HuH-7 (cell line): ENCODE measurements around the gene SIRT7.

Experiments
- DNase-seq: peaks from one replicate; pipeline ENCODE4 v3.0.0; 2011; ENCODE audit warnings: low spot score

SIRT7 gene

DNA sequence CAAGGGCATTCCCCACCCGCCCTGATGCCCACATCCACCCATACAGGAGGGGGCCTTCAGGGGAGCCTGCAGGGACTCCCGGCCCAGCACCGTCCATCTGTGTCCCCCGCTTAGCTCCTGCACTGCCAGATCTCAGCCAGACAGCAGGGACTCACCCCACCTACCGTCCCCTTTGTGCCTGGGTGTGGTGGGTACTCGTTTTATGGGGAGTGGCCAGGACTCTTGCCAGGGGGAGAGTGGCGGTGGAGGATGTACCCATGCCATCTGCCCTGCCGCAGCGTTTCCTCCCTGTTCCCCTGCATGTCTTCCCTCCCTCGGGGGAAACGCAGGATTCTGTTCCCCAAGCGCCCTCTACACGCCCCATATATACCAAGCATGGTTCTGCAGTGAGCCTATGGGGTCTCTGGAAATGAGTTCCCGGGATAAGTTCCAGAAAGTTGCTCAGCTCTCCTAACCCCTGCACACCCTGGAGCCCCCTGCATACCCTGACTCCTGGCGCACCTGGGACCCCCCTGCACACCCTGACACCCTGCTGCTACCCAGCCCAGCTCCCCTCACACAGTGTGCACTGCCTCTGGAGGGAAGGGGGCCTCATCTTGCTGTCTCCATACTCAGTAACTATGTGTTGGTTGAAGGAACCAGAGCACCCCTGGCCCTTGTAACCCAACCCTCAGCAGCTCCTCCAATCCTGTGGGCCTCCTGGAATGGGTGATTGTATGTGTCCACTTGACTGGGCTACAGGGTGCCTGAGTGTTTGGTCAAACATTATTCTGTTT, 13.8 kb upstream of the SIRT7 start:
- no peak for DNase-seq

DNA sequence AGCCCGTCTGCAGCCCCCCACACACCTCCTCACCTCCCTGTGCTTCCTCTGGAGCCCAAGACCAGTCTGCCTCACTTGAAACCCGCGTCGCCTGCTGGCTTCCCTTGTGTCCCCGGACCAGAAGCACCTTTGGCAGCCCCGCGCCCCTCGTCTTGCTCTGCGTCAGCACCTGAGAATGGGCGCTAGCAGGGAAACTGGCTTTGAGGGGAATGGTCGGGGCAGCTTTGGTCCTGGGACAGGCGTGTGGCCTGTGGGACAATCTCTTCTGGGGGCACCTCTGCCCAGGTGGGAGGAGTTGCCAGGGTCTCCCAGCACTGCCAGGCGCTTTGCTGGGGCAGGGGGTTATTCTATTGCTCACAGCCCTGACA, 13.2 kb upstream of the SIRT7 start:
- DNase-seq, result no peak

GRCh38 chr17:81930142-81931125, 12.5 kb upstream of the SIRT7 start:
- no peak for DNase-seq

DNA sequence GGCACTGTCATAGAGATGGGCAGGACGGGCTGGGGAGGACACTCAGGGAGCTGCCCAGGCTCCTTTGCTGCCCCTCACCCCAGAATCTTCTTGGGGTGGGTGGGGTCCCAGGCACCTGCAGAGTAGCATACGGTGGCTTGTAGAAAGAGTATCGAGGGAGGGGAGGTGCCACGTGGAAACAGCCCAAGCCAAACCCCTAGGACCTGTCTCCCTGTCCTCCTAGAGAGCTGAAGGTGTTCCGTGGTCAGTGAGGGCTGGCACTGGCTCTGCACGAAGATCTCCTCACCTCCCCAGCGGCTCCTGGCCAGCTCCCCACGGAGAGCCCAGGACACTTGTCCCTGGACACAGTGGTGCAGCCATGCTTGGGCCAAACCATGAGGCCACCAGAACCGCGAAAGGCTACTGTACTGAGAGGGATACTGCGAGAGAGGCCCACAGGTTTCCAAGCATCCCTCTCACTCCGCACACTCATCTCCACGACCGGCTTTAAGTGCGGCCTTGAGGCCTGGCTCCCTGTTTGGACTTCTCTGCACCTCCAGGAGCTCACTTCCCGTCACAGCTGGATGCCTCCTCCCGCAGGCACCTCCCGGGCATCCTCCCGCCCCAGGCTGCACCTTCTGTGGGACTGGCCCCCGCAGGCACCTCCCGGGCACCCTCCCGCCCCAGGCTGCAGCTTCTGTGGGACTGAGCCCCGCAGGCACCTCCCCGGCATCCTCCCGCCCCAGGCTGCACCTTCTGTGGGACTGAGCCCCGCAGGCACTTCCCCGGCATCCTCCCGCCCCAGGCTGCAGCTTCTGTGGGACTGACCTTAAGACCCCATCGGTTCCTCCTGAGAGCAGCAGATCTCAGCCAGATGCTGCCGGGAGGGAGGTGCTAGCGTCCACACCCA, 11.5 kb upstream of the SIRT7 start:
- no peak for DNase-seq

DNA sequence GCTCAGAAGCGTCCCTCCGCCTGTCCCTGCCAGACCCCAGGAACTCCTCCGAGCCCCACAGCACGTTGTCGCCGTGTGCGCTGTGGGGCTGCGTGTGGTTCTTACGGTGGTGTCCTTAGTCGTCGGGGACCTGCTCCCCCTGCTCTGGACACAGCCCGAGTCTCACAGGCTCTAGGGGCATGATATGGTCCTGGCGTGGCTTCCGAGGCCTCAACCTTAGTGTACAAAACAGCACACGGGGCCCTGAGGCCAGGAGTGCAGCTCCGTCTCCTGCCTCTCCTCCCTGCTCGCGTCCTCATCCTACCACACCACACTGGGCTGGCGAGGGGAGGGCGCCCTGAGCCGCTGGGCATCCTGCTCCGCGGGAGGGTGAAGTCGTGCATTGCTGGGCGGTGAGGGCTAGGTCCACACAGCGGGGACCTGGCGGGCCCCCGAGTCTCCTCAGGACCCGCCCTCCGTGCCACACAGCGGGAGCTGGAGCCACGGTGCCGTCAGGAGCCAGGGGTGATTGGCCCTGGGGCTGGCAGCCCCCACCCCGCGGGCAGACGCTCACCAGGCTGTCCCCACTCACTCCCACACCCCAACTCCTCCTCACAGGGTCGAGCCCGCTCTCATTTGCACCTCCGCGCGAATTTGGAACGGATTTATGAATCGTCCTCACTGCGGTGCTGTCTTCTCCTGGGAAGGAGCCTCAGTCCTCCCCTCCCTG, 10.7 kb upstream of the SIRT7 start:
- peak; percentile 55 for DNase-seq

- peak; percentile 98 for DNase-seq
These were observed 9.9 kb upstream of the SIRT7 start, which contains the start of gene MAFG for GRCh38 chr17:81927653-81928543. Gene MAFG, minus strand, starts transcription at chr17:81927735. Its CDS starts 4,550 bp downstream, at chr17:81923185.

DNA sequence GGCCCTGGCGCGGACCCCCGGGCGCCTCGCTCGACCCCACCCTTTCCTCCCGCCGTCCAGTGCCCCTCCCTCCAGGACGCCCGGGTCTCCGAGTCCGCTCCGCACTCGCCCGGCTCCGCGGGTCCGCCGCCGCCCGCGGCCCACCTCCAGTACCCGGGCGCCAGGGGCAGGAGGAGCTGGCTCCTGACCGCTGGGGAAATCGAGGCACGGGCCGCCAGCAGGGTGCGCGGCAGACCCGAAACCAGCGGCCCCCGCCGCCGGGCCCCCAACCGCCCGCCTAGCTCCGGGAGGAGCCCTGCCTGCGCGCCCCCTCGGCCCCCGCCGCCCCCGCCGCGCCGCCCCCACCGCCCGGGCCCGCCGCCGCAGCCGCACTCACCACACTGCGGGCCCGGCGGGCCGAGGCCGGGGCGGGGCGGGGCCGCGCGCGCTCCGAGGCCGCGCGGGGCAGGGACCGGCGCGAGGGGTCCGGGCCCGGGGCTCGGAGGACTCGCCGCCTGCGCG, 9.2 kb upstream of the SIRT7 start:
- DNase-seq, result no peak

- peak; percentile 83 for DNase-seq
These were observed 8.6 kb upstream of the SIRT7 start for GRCh38 chr17:81926451-81927151.

DNA sequence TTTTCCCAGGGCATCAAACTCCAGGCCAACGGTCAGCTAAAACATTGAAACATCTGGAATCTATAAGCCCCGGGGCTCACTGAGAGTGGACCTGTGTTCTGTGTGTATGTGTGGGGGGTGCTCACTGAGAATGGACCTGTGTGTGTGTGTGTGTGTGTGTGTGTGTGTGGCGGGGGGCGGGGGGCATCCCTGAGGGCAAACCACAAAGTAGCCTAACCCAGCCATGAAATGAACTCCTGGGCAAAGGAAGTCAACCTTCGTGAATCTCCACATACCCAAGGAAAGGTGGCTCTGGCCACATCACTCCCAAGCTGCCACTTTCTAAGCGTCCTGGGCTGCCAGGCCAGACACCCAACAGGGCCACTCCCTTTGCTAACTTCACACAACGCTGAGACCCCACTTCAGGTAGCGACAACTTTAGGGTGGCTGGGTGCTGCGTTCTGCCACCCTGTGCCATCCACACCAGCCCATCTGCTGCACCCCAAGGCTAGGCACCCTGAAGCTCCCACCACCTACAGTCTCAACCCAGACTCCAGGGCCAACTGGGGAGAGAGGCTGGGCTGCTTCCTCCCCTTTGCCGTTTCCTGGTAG, 8.0 kb upstream of the SIRT7 start:
- DNase-seq, result no peak

GRCh38 chr17:81924557-81925532, 6.9 kb upstream of the SIRT7 start:
- no peak for DNase-seq

GRCh38 chr17:81923302-81924260, 5.6 kb upstream of the SIRT7 start:
- no peak for DNase-seq

DNA sequence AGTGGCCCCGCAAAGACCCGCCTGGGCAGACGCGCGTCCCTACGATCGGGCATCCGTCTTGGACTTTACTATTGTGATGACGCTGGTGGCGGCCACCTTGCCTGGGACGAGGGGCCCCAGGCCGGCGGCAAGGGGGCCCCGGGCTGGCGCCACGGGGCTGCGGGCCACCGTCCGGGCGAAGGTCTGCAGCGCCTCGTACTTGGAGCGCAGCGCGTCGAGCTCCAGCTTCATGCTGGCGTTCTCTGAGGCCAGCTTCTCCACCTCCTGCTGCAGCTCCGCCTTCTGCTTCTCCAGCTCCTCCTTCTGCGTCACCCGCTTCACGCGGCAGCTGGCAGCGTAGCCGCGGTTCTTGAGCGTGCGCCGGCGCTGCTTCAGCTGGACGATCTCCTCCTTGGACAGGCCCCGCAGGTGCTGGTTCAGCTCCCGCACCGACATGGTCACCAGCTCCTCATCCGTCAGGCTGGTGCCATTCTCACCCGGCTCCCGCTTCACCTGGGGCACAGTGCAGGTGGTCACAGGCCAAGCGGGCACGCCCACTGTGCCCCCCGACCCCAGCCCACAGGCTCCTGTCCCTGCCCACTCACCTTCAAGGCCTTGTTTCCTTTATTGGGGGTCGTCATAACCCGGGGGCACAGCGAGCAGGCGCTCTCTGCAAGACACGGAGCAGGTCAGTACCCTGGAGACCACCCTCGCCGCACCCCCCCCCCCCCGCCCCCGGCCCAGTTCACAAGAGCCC, 4.8 kb upstream of the SIRT7 start:
- no peak for DNase-seq

DNA sequence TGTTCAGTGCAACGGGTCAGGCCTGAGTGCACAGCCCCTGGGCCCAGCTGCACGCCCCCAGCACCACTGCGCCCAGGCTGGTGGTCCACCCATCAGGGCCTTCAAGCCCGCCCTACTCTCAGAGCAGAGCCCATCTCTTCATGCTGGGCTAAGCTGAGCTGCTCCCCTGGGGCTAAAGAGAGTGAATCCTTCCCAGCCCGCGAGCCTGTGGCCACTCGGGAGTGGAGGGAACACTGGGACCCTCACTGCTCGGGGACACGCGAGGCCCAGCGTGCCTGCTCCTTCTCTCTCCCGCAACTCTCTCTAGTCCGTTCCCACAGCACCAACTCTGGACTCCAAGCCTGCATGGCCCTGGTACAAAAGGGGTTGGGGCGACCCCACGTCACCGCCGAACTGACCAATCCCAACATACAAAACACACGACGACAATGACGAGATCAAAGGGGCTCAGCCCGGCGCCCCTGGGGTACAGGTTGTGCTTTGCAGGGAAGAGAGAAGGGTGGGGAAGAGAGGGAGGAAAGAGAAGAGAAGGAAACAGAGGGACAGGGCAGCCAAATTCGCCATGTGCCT, 4.1 kb upstream of the SIRT7 start:
- DNase-seq, result no peak

GRCh38 chr17:81921537-81921862, 3.5 kb upstream of the SIRT7 start:
- DNase-seq, result no peak

GRCh38 chr17:81920612-81921536, 2.9 kb upstream of the SIRT7 start:
- no peak for DNase-seq
